NCI-H2196 (cell line): ENCODE measurements around the gene ART4.

Source experiments
- DNase-seq: peaks from one replicate; lab custom pipeline; 2025; ENCODE audit not compliant: unreplicated experiment; lab: John Stamatoyannopoulos, UW

ART4 gene

GRCh38 chr12:14843425-14843887, at the start of gene ART4:
TSS of gene ART4 (minus strand) at chr12:14843526. CDS start at chr12:14843113, 413 bp downstream.
- no peak for DNase-seq

DNA sequence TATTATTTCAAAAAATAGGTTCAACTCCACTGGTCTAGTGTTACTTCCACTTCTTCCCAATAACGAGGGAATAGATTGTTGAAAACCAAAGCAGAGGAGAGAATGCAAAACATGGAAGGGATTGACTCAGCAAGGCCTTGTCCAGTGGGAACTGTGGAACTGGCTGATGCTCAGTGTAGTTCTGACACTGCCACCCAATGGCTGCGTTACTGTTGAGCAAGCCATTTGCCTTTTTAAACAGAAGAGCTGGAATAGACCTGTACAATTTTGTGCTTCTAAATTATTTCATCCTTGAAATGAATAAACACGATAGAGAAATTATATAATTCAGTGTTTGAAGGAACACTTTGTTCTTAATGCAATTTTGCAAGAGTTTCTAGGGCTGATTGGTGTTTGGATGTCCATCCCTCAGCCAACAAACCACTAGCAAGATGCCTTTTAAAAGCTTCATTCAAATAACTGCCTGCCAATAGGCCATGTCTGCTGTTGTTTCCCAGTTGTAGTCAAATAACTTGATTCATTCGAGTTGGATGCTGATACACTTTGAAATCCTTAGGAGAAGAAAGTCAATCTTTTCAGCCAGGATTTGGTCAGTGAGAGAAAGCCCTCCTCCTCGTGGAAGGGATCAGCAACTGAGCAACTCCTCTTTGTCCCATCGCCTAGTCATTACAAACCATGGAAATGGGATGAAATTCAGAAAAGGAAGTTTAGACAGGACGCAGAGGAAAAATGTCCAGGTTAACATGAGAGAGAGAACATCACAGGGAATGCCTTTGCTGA, 49.6 kb upstream of the ART4 start:
- DNase-seq, result no peak

- DNase-seq, result no peak
Measured at GRCh38 chr12:14890701-14891100, 47.4 kb upstream of the ART4 start.

DNA sequence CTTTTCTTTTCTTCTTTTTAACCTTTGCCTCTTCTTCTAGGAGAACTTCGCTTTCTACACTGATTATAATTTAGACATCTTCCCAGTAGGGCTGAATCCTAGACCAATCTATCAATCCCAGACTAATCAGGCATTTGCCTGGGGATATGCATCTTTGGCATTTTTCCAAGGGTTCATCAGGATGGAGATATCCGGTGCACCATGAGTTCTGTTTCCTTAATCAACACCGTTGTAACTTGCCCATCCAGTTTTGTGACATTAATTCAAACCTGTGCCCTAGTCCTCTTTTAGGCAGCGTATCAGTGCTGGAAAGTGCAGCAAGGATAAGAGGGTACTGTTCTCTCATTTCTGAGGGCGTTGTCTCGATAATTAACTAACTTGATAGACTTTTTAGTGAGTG, 42.9 kb upstream of the ART4 start:
- no peak for DNase-seq

DNA sequence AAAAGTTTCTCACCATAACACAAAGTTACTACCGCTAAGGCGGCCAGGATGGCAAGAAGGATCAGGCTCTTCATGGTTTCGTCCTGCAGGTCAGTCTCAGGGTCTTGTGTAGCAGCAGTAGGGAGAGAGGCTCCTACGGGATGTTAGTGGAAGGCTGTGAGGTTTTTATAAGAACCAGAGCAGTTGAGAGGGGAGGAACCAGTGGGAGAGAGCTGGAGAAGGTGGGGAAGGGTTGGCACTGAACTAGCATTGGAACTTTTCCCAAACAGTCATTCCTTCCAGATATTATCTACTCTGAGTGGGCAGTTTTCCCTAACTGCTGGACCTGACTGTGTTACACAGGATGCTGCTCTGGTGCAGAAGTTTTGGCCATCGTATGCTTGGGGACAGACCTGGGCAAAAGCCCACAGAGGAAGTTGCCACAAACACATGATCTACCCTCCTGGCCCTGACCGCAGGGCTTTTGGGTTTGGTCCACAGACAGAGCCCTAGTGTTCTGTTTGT, 42.4 kb upstream of the ART4 start, which contains the start of gene MGP:
MGP (minus strand) TSS at position 137 of the 504 bp plus-strand sequence; CDS start at position 74, 63 bp downstream.
- no peak for DNase-seq

- DNase-seq, result peak; percentile 3
Measured at GRCh38 chr12:14884458-14884878, 41.1 kb upstream of the ART4 start.

DNA sequence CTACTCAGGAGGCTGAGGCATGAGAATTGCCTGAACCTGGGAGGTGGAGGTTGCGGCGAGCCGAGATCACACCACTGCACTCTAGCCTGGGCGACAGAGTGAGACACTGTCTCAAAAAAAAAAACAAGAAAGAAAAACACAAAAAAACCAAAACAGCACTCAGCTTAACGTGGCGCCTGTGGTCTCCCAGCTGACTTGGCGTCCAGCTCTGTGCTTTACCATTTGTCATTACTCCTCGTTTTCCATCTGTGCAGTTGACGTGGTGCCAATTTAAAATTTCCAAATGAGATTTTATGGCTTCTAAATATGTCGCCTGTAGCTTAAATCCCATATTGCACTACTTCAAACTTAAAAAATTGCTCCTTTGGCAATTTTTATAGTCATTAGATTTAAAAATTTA, 40.4 kb upstream of the ART4 start:
- DNase-seq, result no peak

DNA sequence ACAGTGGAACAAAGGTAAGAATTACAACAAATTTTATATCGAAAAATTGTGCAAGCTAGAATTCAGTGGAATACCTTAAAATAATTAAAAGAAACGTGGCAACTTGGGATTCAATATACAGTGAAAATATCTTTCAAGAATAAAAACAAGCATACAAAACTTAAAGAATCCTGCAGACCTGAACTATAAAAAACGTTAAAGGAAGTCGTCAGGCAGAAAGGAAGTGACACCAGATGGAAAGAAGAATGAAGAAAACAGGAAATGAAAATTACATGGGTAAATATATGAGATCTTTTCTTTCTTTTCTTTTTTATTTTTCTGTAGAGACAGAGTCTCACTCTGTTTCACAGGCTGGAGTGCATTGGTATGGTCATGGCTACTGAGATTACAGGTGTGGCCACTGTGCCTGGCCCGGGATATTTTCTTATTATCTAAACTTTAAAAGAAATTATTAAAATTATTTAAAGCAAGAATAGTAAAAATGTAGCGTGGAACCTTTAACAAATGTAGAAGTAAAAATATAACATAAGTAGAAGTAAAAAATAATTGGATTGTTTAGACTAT, 37.6 kb upstream of the ART4 start:
- no peak for DNase-seq

GRCh38 chr12:14879222-14879933, 36.1 kb upstream of the ART4 start:
- DNase-seq, result no peak

GRCh38 chr12:14878488-14878887, 35.2 kb upstream of the ART4 start:
- DNase-seq, result no peak

DNA sequence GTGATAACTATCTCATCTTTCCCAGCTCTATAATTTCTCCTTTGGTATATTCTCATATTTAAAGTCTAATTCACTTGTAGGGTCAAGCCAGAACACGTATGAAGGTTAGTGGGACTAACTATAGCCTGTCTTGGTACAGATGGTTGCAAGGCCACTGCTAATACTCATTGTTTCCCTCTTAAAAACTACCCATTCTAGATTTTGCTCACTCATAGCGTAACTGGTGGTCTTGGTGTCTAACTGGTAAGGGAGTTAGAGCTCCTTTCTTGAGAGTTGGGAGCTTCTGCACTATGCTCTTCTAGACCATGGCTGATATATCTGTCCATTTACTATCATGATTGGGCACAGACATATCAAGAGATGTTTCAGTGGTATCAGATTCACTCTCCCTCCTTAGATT, 33.5 kb upstream of the ART4 start:
- no peak for DNase-seq

- no peak for DNase-seq
Measured at GRCh38 chr12:14874882-14875281, 31.6 kb upstream of the ART4 start.

- no peak for DNase-seq
Measured at GRCh38 chr12:14873440-14874185, 30.3 kb upstream of the ART4 start.

DNA sequence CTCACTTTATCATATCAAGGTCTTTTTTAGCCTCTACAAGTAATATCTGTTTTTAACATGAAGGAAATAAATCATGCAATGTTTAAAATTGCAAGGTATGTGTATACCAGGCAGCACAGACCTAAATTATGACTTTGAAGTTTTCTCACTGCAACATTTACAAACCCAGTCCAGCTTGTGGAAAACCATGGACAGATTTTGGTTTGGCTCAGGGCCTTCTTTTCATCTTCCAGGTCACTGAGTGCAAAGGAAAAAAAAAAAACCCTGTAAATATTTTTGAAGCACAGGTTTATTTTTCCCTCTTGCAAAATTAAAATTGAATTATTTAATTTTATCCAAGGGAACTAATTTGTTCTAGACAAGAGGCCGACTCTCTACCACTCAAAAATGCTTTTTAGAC, 28.6 kb upstream of the ART4 start:
- DNase-seq, result no peak

DNA sequence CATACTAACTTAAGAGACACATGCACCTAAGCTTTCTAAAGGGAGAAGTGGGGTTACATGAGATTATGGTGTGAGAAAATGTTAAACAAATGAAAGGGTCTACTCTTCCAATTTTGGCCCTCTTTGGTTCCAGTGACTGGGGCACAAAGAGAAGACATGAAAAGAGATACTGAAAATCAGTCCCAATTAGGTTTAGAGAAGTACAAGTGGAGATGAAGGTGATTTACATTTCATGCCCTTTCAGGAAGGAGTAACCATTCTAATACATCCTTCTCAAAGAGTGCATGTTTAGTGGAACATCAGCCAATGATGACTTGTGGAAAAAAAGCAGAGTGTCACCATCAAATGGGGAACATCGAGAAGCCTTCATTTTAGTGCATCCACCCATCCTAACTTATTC, 27.9 kb upstream of the ART4 start:
- no peak for DNase-seq

DNA sequence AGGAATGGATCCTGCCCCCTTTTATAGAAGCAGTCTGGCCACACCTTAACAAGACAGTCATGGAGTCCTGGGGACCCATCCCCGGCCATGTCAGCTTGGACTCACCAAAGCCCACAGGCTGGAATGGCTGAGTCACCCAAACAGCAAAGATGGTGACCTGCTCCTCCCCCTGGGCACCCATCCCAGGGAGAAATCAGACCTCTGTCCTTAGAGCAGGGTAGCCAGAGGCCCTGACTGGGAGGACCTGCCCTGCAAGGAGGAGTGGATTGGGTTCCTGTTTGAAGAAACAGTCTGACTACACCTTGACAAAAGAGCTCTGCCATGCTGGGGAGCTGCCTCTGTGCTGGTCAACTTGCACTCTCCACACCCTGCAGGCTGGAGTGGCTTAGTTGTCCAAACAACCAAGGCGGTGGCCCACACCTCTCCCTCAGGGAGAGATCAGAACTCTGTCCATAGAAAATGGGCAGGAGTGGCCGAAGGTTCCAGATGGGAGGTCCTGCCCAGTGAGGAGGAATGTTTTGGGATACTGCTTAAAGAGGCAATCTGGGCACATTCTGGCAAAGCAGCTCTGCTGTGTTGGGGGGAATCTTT, 25.7 kb upstream of the ART4 start:
- no peak for DNase-seq

DNA sequence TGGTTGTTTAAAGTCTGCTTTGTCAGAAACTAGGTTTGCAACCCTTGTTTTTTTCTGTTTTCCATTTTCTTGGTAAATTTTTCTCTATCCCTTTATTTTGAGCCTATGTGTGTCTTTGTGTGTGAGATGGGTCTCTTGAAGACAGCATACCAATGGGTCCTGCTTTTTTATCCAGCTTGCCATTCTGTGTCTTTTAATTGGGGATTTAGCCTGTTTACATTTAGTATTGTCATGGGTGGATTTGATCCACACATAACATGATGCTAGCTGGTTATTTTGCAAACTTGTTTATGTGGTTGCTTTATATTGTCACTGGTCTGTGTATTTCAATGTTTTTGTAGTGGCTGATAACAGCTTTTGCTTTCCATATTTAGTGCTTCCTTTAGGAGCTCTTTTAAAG, 17.2 kb upstream of the ART4 start:
- no peak for DNase-seq

DNA sequence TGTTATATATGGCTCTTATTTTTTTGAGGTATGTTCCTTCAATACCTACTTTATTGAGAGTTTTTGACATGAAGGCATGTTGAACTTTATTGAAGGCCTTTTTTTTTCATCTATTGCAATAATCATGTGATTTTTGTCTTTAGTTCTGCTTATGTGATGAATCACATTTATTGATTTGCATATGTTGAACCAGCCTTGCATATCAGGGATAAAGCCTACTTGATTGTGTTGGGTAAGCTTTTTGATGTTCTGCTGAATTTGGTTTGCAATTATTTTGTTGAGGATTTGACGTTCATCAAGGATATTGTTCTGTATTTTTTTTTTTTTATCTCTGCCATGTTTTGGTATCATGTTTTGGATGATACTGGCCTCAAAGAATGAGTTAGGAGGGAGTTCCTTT, 15.2 kb upstream of the ART4 start:
- DNase-seq, result no peak

DNA sequence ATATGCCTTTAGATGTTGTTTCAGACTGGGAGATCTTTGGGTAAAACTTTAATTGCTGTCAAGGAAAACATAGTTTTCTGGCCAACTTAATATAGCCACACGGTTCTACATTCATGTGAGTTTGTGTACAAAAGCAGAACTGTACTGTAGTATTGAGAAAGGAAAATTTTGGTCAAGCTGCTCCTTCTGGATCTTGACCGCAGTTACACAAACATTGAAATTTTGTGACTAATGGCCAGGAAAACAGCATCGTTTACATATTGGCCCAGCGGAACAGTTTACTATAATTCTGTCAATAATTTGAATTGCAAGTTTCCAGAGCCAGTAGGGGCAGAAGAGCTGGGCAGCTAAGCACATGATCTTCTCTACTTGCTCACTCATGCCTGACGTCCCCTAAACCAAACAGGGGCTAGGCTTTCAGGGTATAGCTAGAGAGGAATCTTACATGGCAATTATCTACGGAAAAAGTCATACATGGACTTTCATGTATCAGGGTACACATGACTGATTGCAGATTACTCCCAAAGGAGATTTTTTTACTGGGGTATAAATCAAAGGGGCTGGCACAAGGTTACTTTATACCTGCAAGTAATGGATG, 11.4 kb upstream of the ART4 start:
- DNase-seq, result no peak

DNA sequence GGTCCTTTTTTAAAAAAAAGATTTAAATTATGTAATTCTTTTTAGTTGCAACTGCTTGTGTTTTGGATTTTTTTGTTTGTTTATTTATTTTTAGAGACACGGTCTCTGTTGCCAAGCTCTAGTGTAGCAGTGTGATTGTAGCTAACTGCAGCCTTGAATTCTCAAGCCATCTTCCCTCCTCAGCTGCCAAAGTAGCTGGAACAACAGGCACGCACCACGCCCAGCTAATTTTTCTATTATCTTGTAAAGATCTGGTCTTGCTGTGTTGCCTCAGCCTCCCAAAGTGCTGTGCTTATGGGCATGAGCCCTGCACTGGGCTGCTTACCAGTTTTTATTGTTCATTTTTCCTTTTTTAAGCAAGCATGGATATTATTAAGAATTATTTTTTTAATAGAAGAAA, 10.6 kb upstream of the ART4 start:
- DNase-seq, result no peak
